ENCODE measurements around the gene PTPN2.

DNA sequence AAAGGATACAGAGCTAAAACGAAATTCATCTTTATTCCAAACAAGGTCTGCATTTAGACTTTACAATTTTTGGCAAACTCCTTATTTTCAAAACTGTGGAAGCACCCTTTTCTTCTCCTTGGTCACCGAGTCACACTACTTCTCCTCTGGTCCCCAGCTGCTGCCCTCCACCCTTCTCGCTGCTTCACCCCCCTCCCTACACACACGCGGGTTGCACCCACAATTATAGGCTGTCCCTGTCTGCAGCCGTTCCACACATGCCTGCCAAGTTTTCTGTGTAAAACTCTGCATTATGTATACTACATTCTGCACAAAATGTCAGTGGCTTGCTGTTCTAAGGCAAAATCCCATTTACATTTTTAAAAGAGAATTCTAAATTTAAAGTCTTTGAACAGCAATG, 63.5 kb downstream of the PTPN2 start:
- TF ChIP-seq POLR2AphosphoS5 (IDR thresholded peaks at IDR 0.05; ENCODE audit: borderline replicate concordance, low read depth, low read length) (no peak), EZH2 (IDR thresholded peaks at IDR 0.05) (no peak)

Data from SK-N-MC (cell line).